HepG2 (cell line): ENCODE results near the gene PMEL. TPM values are rescaled to one million over a fixed set of nuclear protein-coding genes. Genes with fewer than 3 reads are reported as not detected.

ENCODE experiments used
- ARNTL ChIP-seq: sonication (generic); formaldehyde crosslinking; IDR thresholded peaks from 2 replicates; pipeline ENCODE4 v1.4.0; 2020; ENCODE audit warnings: mild to moderate bottlenecking, missing genetic modification reagents
- ASH2L ChIP-seq: fragments of 300-600, 200-600 bp; sonication (generic); IDR thresholded peaks from 2 replicates; pipeline ENCODE4 v1.7.0; 2017; ENCODE audit warnings: low read depth, mild to moderate bottlenecking, moderate library complexity, mixed read lengths, low read length; ENCODE audit not compliant: insufficient read length
- DR1 ChIP-seq: sonication (generic); formaldehyde crosslinking; IDR thresholded peaks from 2 replicates; pipeline ENCODE4 v1.8.0; 2021; ENCODE audit warnings: mild to moderate bottlenecking, missing genetic modification reagents, inconsistent platforms
- EZH2 ChIP-seq: conservative IDR thresholded peaks from 2 replicates; pipeline ENCODE4 v1.6.1; 2012; ENCODE audit warnings: mild to moderate bottlenecking, low read depth, low read length, moderate library complexity
- GTF2F1 ChIP-seq: fragments of 150-350 bp; IDR thresholded peaks from 2 replicates; pipeline ENCODE4 v1.6.1; 2014; ENCODE audit warnings: low read length
- KLF13 ChIP-seq: sonication (generic); formaldehyde crosslinking; IDR thresholded peaks from 2 replicates; pipeline ENCODE4 v1.4.0; 2020; ENCODE audit warnings: mild to moderate bottlenecking, missing genetic modification reagents
- MEF2D ChIP-seq: sonication (generic); formaldehyde crosslinking; IDR thresholded peaks from 2 replicates; pipeline ENCODE4 v1.5.1; 2020; ENCODE audit warnings: mild to moderate bottlenecking, missing genetic modification reagents
- MZF1 ChIP-seq: sonication (generic); formaldehyde crosslinking; IDR thresholded peaks from 2 replicates; pipeline ENCODE4 v1.8.1; 2023; ENCODE audit warnings: mild to moderate bottlenecking, missing genetic modification reagents, borderline replicate concordance
- NCOA1 ChIP-seq: sonication (generic); formaldehyde crosslinking; IDR thresholded peaks from 2 replicates; pipeline ENCODE4 v1.9.0; 2021; ENCODE audit warnings: missing genetic modification reagents
- NR2F6 ChIP-seq, 2 experiments: IDR thresholded peaks; 2 replicates each; pipeline ENCODE4 v1.6.1; 2016; ENCODE audit warnings: antibody characterized with exemption in 1 of 2, mild to moderate bottlenecking in 1 of 2
- ZNF24 ChIP-seq: fragments of 450-650 bp; IDR thresholded peaks from 2 replicates; pipeline ENCODE4 v1.6.1; 2017; ENCODE audit warnings: antibody characterized with exemption, mild to moderate bottlenecking
- ZNF253 ChIP-seq: sonication (generic); formaldehyde crosslinking; IDR thresholded peaks from 2 replicates; pipeline ENCODE4 v1.8.0; 2022; ENCODE audit warnings: mild to moderate bottlenecking, missing genetic modification reagents, borderline replicate concordance
- ZNF746 ChIP-seq: sonication (generic); formaldehyde crosslinking; IDR thresholded peaks from 2 replicates; pipeline ENCODE4 v1.8.0; 2022; ENCODE audit warnings: mild to moderate bottlenecking, missing genetic modification reagents
- ZNF776 ChIP-seq: sonication (generic); formaldehyde crosslinking; IDR thresholded peaks from 2 replicates; pipeline ENCODE4 v1.4.0; 2020; ENCODE audit warnings: mild to moderate bottlenecking, missing genetic modification reagents
- polyA plus RNA-seq, 8 experiments: library from polyadenylated mRNA; depleted of rRNA in 3 of 8; stranded (reverse) in 7 of 8; unstranded in 1 of 8; fragments of >200 nt; fragmentation: Illumina TruSeq in 4 of 8; extraction: Trizol in 4 of 8; gene quantifications; 2 replicates each; pipeline versions ENCODE4 v1.2.1 to v1.2.3, GENCODE V29; 2011 to 2016; ENCODE audit warnings: low read depth in 4 of 8, missing spikeins in 1 of 8, mixed read lengths in 1 of 8; ENCODE audit not compliant: insufficient read depth in 1 of 8
- total RNA-seq, 5 experiments: library from RNA; depleted of rRNA; stranded (reverse); fragments of >200 nt; fragmentation: Illumina TruSeq; extraction: Trizol; gene quantifications; 2 replicates each; pipeline ENCODE4 v1.2.3, GENCODE V29; 2016; ENCODE audit warnings: low read depth in 1 of 5
- TF ChIP-seq, protein P1 (sequence below): IDR thresholded peaks from 2 replicates; pipeline ENCODE4 v1.6.1; 2016; ENCODE audit warnings: missing biosample characterization, missing genetic modification reagents, low read depth
- TF ChIP-seq, protein P2 (sequence below): sonication (generic); formaldehyde crosslinking; IDR thresholded peaks from 2 replicates; pipeline ENCODE4 v1.8.1; 2023; ENCODE audit warnings: missing genetic modification reagents, mild to moderate bottlenecking, borderline replicate concordance
- TF ChIP-seq, protein P3 (sequence below): sonication (generic); formaldehyde crosslinking; IDR thresholded peaks from 2 replicates; pipeline ENCODE4 v1.4.0; 2020; ENCODE audit warnings: missing genetic modification reagents

The PMEL gene
- total and polyA plus RNA-seq, 2 of the 13 experiments (the other 11 are each of a cell fraction or from before 2014, with no cell fraction given): 0.49 to 3.3 TPM

DNA sequence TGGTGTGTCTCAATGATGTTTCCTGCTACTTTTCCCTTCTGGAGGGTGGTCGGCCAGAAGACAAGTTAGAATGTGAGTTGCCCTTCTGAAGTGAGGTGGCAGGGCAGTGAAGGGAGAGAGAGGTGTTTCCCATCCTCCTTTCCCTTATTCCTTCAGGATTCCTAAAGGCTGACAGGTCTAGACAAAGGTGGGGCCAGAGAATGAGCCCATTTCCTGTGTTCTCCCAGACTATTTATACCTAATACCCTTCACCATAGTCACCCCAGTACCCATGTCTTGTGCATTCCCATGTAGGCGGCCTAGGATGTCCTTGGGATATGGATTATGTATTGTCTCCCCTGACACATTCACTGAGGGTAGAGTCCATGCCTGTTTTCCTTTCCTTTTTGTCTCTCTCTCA, 27.9 kb downstream of the PMEL start (continued):
- TF ChIP-seq DR1 (CRISPR knock-in tag) (no peak), ARNTL (CRISPR knock-in tag) (no peak), NCOA1 (CRISPR knock-in tag) (no peak), NR2F6 (IDR thresholded peaks at IDR 0.05) (no peak), NR2F6 (CRISPR knock-in tag; IDR thresholded peaks at IDR 0.05) (no peak), ZNF746 (CRISPR knock-in tag) (no peak), MZF1 (no peak), MEF2D (no peak), ZNF253 (no peak), EZH2 (no peak), ZNF24 (no peak), ASH2L (no peak), KLF13 (CRISPR knock-in tag) (no peak), GTF2F1 (no peak), ZNF776 (CRISPR knock-in tag) (no peak)
- TF ChIP-seq, protein P1, sequence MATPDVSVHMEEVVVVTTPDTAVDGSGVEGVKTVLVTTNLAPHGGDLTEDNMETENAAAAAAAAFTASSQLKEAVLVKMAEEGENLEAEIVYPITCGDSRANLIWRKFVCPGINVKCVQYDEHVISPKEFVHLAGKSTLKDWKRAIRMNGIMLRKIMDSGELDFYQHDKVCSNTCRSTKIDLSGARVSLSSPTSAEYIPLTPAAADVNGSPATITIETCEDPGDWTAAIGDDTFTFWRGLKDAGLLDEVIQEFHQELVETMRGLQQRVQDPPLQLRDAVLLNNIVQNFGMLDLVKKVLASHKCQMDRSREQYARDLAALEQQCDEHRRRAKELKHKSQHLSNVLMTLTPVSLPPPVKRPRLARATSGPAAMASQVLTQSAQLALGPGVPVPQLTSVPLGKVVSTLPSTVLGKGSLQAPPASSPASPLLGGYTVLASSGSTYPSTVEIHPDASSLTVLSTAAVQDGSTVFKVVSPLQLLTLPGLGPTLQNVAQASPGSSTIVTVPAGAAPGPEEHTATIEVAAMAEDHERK: no peak
- TF ChIP-seq, protein P2, sequence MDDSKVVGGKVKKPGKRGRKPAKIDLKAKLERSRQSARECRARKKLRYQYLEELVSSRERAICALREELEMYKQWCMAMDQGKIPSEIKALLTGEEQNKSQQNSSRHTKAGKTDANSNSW (CRISPR knock-in tag): no peak
- TF ChIP-seq, protein P3, sequence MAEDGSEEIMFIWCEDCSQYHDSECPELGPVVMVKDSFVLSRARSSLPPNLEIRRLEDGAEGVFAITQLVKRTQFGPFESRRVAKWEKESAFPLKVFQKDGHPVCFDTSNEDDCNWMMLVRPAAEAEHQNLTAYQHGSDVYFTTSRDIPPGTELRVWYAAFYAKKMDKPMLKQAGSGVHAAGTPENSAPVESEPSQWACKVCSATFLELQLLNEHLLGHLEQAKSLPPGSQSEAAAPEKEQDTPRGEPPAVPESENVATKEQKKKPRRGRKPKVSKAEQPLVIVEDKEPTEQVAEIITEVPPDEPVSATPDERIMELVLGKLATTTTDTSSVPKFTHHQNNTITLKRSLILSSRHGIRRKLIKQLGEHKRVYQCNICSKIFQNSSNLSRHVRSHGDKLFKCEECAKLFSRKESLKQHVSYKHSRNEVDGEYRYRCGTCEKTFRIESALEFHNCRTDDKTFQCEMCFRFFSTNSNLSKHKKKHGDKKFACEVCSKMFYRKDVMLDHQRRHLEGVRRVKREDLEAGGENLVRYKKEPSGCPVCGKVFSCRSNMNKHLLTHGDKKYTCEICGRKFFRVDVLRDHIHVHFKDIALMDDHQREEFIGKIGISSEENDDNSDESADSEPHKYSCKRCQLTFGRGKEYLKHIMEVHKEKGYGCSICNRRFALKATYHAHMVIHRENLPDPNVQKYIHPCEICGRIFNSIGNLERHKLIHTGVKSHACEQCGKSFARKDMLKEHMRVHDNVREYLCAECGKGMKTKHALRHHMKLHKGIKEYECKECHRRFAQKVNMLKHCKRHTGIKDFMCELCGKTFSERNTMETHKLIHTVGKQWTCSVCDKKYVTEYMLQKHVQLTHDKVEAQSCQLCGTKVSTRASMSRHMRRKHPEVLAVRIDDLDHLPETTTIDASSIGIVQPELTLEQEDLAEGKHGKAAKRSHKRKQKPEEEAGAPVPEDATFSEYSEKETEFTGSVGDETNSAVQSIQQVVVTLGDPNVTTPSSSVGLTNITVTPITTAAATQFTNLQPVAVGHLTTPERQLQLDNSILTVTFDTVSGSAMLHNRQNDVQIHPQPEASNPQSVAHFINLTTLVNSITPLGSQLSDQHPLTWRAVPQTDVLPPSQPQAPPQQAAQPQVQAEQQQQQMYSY (CRISPR knock-in tag): no peak
